K562 (cell line): ENCODE results near the gene DOCK3. TPM values are rescaled to one million over a fixed set of nuclear protein-coding genes. Genes with fewer than 3 reads are reported as not detected.

Source experiments
- ATAC-seq: fragments of 200-7000 bp; cut with Tn5 transposase; 3 replicates; pipeline ENCODE4 v1.9.1; 2020; ENCODE audit warnings: moderate library complexity
- BruUV-seq: library from RNA; stranded (reverse); fragments of 400-500 nt; replicated peaks from 2 replicates; lab custom pipeline; 2021; lab: Mats Ljungman, UMichigan
- CTCF ChIA-PET: fragments of 300-600 bp; formaldehyde crosslinking; extraction: SDS; loops from one replicate; lab custom pipeline; 2021; ENCODE audit warnings: low intra/inter-chr PET ratio; lab: Yijun Ruan, JAX
- POLR2A ChIA-PET: fragments of 300-600, 350-650 bp; sonication (Branson Sonifier 250); formaldehyde crosslinking; extraction: SDS; loops from one replicate; lab custom pipeline; 2021; ENCODE audit warnings: antibody characterized with exemption, inconsistent platforms; lab: Yijun Ruan, JAX
- DNase-seq, 4 experiments: peaks; one replicate each; pipeline versions ENCODE4 v3.0.0 to v3.0.0-alpha.2; 2011 to 2018; ENCODE audit warnings: low spot score in 3 of 4, mixed read lengths in 3 of 4; ENCODE audit errors: extremely low read depth in 1 of 4
- FAIRE-seq: peaks from 2 replicates; lab custom pipeline; 2011; peaks lifted over from hg19 to GRCh38; lab: Jason Lieb, UNC
- H2AFZ ChIP-seq: 2 replicates; pipeline ENCODE4 v1.6.0; 2011; ENCODE audit warnings: low read depth, low read length, control low read depth, inconsistent platforms
- H3K27ac ChIP-seq: fragments of 200-600 bp; 3 replicates; pipeline ENCODE4 v1.8.0; 2011; ENCODE audit warnings: low read depth, mild to moderate bottlenecking, control low read depth, inconsistent platforms, low read length, moderate library complexity, mixed read lengths; ENCODE audit errors: extremely low read depth
- H3K27me3 ChIP-seq, 2 experiments: fragments of 300-600 bp in 1 of 2; 2 replicates in 1 of 2; 3 replicates in 1 of 2; pipeline versions ENCODE4 v1.6.0 to v1.8.0; 2011; ENCODE audit warnings: inconsistent platforms in 2 of 2, low read length in 2 of 2, mild to moderate bottlenecking in 1 of 2, mixed read lengths in 1 of 2, moderate library complexity in 1 of 2; ENCODE audit not compliant: control insufficient read depth in 2 of 2, insufficient read depth in 2 of 2
- H3K36me3 ChIP-seq: fragments of 300-600 bp; 3 replicates; pipeline ENCODE4 v1.8.0; 2011; ENCODE audit warnings: mild to moderate bottlenecking, low read length, inconsistent platforms; ENCODE audit not compliant: control insufficient read depth, insufficient read depth
- H3K4me1 ChIP-seq, 2 experiments: fragments of 200-600 bp in 1 of 2; replicated peaks in 1 of 2; 2 replicates in 1 of 2; 3 replicates in 1 of 2; pipeline versions ENCODE4 v1.5.1 to v1.8.0; 2011; ENCODE audit warnings: inconsistent platforms in 2 of 2, low read length in 2 of 2, mild to moderate bottlenecking in 1 of 2, mixed read lengths in 1 of 2, moderate library complexity in 1 of 2; ENCODE audit not compliant: control insufficient read depth in 2 of 2, insufficient read depth in 2 of 2
- H3K4me2 ChIP-seq: 2 replicates; pipeline ENCODE4 v1.6.1; 2011; ENCODE audit warnings: low read length, control low read depth, inconsistent platforms, mixed read lengths; ENCODE audit not compliant: insufficient read depth
- H3K4me3 ChIP-seq: fragments of 200-600 bp; sonication (generic), shearing (Covaris generic); 2 replicates; pipeline ENCODE4 v1.5.1; 2016; ENCODE audit warnings: control low read depth, inconsistent platforms
- H3K79me2 ChIP-seq: fragments of 200-600 bp; 3 replicates; pipeline ENCODE4 v1.8.0; 2011; ENCODE audit warnings: low read length, inconsistent platforms; ENCODE audit not compliant: control insufficient read depth, insufficient read depth
- H3K9ac ChIP-seq, 2 experiments: 2 replicates each; pipeline versions ENCODE4 v1.6.0 to v1.6.1; 2011; ENCODE audit warnings: low read depth in 2 of 2, low read length in 2 of 2, control low read depth in 1 of 2, inconsistent platforms in 1 of 2, mild to moderate bottlenecking in 1 of 2, mixed read lengths in 1 of 2; ENCODE audit not compliant: insufficient read depth in 1 of 2
- H3K9me1 ChIP-seq: one replicate; pipeline ENCODE4 v1.6.0; 2011; ENCODE audit warnings: inconsistent platforms, mild to moderate bottlenecking, low read length, moderate library complexity; ENCODE audit not compliant: control insufficient read depth, insufficient read depth
- H3K9me3 ChIP-seq: replicated peaks from 2 replicates; pipeline ENCODE4 v1.5.1; 2011; ENCODE audit warnings: low read depth, low read length, inconsistent platforms; ENCODE audit not compliant: control insufficient read depth, insufficient read depth
- H4K20me1 ChIP-seq: replicated peaks from 2 replicates; pipeline ENCODE4 v1.6.1; 2011; ENCODE audit warnings: low read length, inconsistent platforms, mixed read lengths; ENCODE audit not compliant: control insufficient read depth, insufficient read depth
- ATF7 ChIP-seq: fragments of 450-650 bp; IDR thresholded peaks from 2 replicates; pipeline ENCODE4 v1.7.1; 2014; ENCODE audit warnings: mild to moderate bottlenecking, moderate library complexity
- CBX1 ChIP-seq: sonication (generic); IDR thresholded peaks from 2 replicates; pipeline ENCODE4 v1.6.1; 2016; ENCODE audit warnings: antibody characterized with exemption, low read depth, mild to moderate bottlenecking
- CHD7 ChIP-seq: fragments of 200-600 bp; sonication (generic); IDR thresholded peaks from one replicate; pipeline ENCODE4 v1.6.1; 2012; ENCODE audit warnings: mild to moderate bottlenecking, low read depth, low read length, inconsistent platforms
- EZH2 ChIP-seq: IDR thresholded peaks from 2 replicates; pipeline ENCODE4 v1.6.1; 2012; ENCODE audit warnings: low read depth, mild to moderate bottlenecking, inconsistent platforms, low read length, borderline replicate concordance
- FOXM1 ChIP-seq, 2 experiments: fragments of 450-650 bp in 1 of 2; sonication (generic) in 1 of 2; formaldehyde crosslinking in 1 of 2; IDR thresholded peaks; 2 replicates each; pipeline versions ENCODE4 v1.6.1 to v1.9.0; 2017 to 2022; ENCODE audit warnings: low read depth in 2 of 2, mild to moderate bottlenecking in 2 of 2, missing genetic modification reagents in 1 of 2, moderate library complexity in 1 of 2
- HES1 ChIP-seq: fragments of 450-650 bp; IDR thresholded peaks from 2 replicates; pipeline ENCODE4 v1.6.1; 2016; ENCODE audit warnings: low read depth, mild to moderate bottlenecking, moderate library complexity
- KAT7 ChIP-seq: sonication (generic); formaldehyde crosslinking; IDR thresholded peaks from 2 replicates; pipeline ENCODE4 v1.8.0; 2022; ENCODE audit warnings: missing genetic modification reagents, mild to moderate bottlenecking, borderline replicate concordance
- KDM4B ChIP-seq, 2 experiments: fragments of 450-650 bp in 1 of 2; sonication (generic) in 1 of 2; IDR thresholded peaks; 2 replicates each; pipeline ENCODE4 v1.6.1; 2016 to 2017; ENCODE audit warnings: borderline replicate concordance in 2 of 2, antibody characterized with exemption in 1 of 2, low read depth in 1 of 2, mild to moderate bottlenecking in 1 of 2
- LARP7 ChIP-seq: fragments of 450-650 bp; IDR thresholded peaks from 2 replicates; pipeline ENCODE4 v1.6.1; 2016
- MAFG ChIP-seq: fragments of 450-650 bp; conservative IDR thresholded peaks from 2 replicates; pipeline ENCODE4 v1.6.1; 2016; ENCODE audit warnings: missing genetic modification characterization, missing compliant biosample characterization
- SNRNP70 ChIP-seq: fragments of 200-400 bp; formaldehyde crosslinking; optimal IDR thresholded peaks from 2 replicates; pipeline ENCODE3; 2017; ENCODE audit warnings: low read depth, low read length
- TAF9B ChIP-seq: fragments of 450-650 bp; IDR thresholded peaks from 2 replicates; pipeline ENCODE4 v1.6.1; 2018; ENCODE audit warnings: mild to moderate bottlenecking; ENCODE audit not compliant: partially characterized antibody
- ZC3H8 ChIP-seq: fragments of 450-650 bp; IDR thresholded peaks from 2 replicates; pipeline ENCODE4 v1.6.1; 2017
- WGBS: fragments of 100-300 bp; shearing (Covaris generic); methylation state at CpG from one replicate; pipeline ENCODE4 v1.1.6; 2016; ENCODE audit warnings: low coverage, mixed read lengths; ENCODE audit not compliant: insufficient coverage; ENCODE audit errors: missing lambda C conversion rate; 5-methylcytosine and 5-hydroxymethylcytosine counted together
- in situ Hi-C: fragments of 300-500 bp; cut with MboI; formaldehyde crosslinking; loops from 4 replicates; pipeline ENCODE4 v1.15.0; 2018; ENCODE audit warnings: inconsistent platforms, mixed read lengths
- intact Hi-C: fragments of 100-400 bp; cut with micrococcal nuclease; formaldehyde crosslinking; loops from 2 replicates; pipeline ENCODE4 v1.14.2; 2022
- polyA plus RNA-seq, 8 experiments: library from polyadenylated mRNA; depleted of rRNA in 4 of 8; stranded (reverse) in 5 of 8; unstranded in 3 of 8; fragments of >200 nt; fragmentation: Nextera tagmentation in 2 of 8; fragmentation: Illumina TruSeq in 1 of 8; extraction: Ambion mirVana in 2 of 8; extraction: Trizol in 1 of 8; gene quantifications; 2 replicates each; pipeline versions ENCODE4 v1.2.1 to v1.2.3, GENCODE V29; 2011 to 2014; ENCODE audit warnings: inconsistent platforms in 1 of 8, missing spikeins in 1 of 8
- total RNA-seq, 7 experiments: library from RNA; depleted of rRNA in 6 of 7; stranded (reverse); fragments of >200 nt in 6 of 7; fragmentation: Illumina TruSeq in 2 of 7; extraction: Trizol in 2 of 7; gene quantifications; 2 replicates each; pipeline versions ENCODE4 v1.2.1 to v1.2.3, GENCODE V29; 2011 to 2021; ENCODE audit warnings: low replicate concordance in 1 of 7

The DOCK3 gene
- total and polyA plus RNA-seq, 9 of the 15 experiments (the other 6 are each of a cell fraction or from before 2014, with no cell fraction given), result under 0.01 to 0.03 (median 0.01) TPM; not detected in 4

DNA sequence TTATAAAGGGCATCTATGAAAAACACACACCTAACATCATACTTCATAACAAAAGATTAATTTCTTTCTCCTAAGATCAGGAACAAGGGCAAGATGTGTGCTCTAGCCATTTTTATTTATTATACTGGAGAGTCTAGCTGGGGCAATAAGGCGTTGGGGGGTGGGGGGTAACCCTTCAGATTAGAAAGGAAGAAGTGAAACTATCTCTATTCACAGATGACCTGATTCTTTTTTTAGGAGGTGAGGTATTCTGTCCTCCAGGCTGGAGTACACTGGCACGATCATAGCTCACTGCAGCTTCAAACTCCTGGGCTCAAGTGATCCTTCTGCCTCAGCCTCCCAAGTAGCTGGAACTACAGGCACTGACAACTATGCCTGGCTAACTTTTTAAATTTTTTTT is 620.9 kb downstream of the DOCK3 start:
- Histone ChIP-seq H3K4me1 (no peaks in the 10 kb centered on the region), H3K9me1 (no peaks in the 10 kb centered on the region), H3K9ac (no peak overlapping the region), H2AFZ (no peak overlapping the region), H3K36me3 (no peaks in the 10 kb centered on the region), H3K4me2 (no peak overlapping the region), H3K79me2 (no peaks in the 10 kb centered on the region), H3K27me3 (no peaks in the 10 kb centered on the region), H3K27ac (no peak overlapping the region), H3K9me3 (no peaks in the 10 kb centered on the region), H3K4me3 (no peak overlapping the region), H4K20me1 (no peaks in the 10 kb centered on the region)
- no TSS peak for BruUV-seq
- POLR2A ChIA-PET, result no interaction called here
- in situ Hi-C loops, result no loop called here
- ATAC-seq (no peak), FAIRE-seq (no peak), DNase-seq (no peak)
- intact Hi-C loops, result no loop called here
- CTCF ChIA-PET, result no interaction called here
- 0% methylated on average over 2 of the region's 2 CpGs for WGBS
- no peak for TF ChIP-seq LARP7
- TF ChIP-seq CBX1, result no peak
- TF ChIP-seq MAFG (tag), result no peak
- no peak for TF ChIP-seq FOXM1 (IDR thresholded peaks at IDR 0.05; ENCODE audit: low read depth)
- no peak for TF ChIP-seq FOXM1 (CRISPR knock-in tag; IDR thresholded peaks at IDR 0.05; ENCODE audit: low read depth)
- no peak for TF ChIP-seq TAF9B
- no peak for TF ChIP-seq CHD7
- no peak for TF ChIP-seq ZC3H8
- no peak for TF ChIP-seq KDM4B (IDR thresholded peaks at IDR 0.05; ENCODE audit: borderline replicate concordance in 2 of 2, low read depth in 1 of 2)
- TF ChIP-seq SNRNP70, result no peak
- TF ChIP-seq ATF7, result no peak
- TF ChIP-seq KAT7 (CRISPR knock-in tag), result no peak
- no peak for TF ChIP-seq EZH2
- TF ChIP-seq HES1, result no peak
